GM18505 (cell line): ENCODE measurements around the gene IL34.
"Not testable (repeated sequence)": the region's sequence is repeated elsewhere in the genome, so short reads cannot be mapped to it uniquely, and the experiment has no call there.

Experiments used
- ATAC-seq: cut with Tn5 transposase; IDR thresholded peaks from one replicate; pipeline ENCODE4 v1.9.1; 2021; ENCODE audit not compliant: unreplicated experiment
- POLR2A ChIP-seq: IDR thresholded peaks from 4 replicates; pipeline ENCODE4 v1.6.1; 2011; ENCODE audit warnings: borderline replicate concordance; ENCODE audit not compliant: insufficient read depth, insufficient read length; ENCODE audit errors: extremely low read depth

Gene IL34

GRCh38 chr16:70611785-70612303 is 34.5 kb upstream of the IL34 start:
- no peak for TF ChIP-seq POLR2A

GRCh38 chr16:70612931-70613330 is 33.4 kb upstream of the IL34 start:
- no peak for ATAC-seq
- TF ChIP-seq POLR2A: no peak

More at GRCh38 chr16:70611785-70612303, 34.5 kb upstream of the IL34 start:
- no peak for ATAC-seq

GRCh38 chr16:70614208-70614951 is 32.0 kb upstream of the IL34 start:
- no peak for TF ChIP-seq POLR2A
- ATAC-seq: no peak

GRCh38 chr16:70615945-70616344 is 30.4 kb upstream of the IL34 start:
- ATAC-seq: no peak

GRCh38 chr16:70621864-70622263 is 24.5 kb upstream of the IL34 start:
- not testable (repeated sequence) for ATAC-seq

More at GRCh38 chr16:70615945-70616344, 30.4 kb upstream of the IL34 start:
- no peak for TF ChIP-seq POLR2A

GRCh38 chr16:70627696-70628095 is 18.7 kb upstream of the IL34 start:
- no peak for ATAC-seq
- TF ChIP-seq POLR2A: no peak

- no peak for TF ChIP-seq POLR2A
- no peak for ATAC-seq
Observed at GRCh38 chr16:70630960-70631745, 15.2 kb upstream of the IL34 start.

GRCh38 chr16:70632273-70632672 is 14.1 kb upstream of the IL34 start:
- TF ChIP-seq POLR2A: no peak
- no peak for ATAC-seq

- not testable (repeated sequence) for ATAC-seq
Observed at GRCh38 chr16:70633617-70634016, 12.7 kb upstream of the IL34 start.

- no peak for TF ChIP-seq POLR2A
- ATAC-seq: no peak
Observed at GRCh38 chr16:70634861-70635260, 11.5 kb upstream of the IL34 start.

GRCh38 chr16:70635336-70636016 is 10.9 kb upstream of the IL34 start:
- TF ChIP-seq POLR2A: no peak
- no peak for ATAC-seq

- no peak for ATAC-seq
- TF ChIP-seq POLR2A: no peak
Observed at GRCh38 chr16:70638814-70639792, 7.3 kb upstream of the IL34 start.
